ENCODE measurements around the gene AMACR.

DNA sequence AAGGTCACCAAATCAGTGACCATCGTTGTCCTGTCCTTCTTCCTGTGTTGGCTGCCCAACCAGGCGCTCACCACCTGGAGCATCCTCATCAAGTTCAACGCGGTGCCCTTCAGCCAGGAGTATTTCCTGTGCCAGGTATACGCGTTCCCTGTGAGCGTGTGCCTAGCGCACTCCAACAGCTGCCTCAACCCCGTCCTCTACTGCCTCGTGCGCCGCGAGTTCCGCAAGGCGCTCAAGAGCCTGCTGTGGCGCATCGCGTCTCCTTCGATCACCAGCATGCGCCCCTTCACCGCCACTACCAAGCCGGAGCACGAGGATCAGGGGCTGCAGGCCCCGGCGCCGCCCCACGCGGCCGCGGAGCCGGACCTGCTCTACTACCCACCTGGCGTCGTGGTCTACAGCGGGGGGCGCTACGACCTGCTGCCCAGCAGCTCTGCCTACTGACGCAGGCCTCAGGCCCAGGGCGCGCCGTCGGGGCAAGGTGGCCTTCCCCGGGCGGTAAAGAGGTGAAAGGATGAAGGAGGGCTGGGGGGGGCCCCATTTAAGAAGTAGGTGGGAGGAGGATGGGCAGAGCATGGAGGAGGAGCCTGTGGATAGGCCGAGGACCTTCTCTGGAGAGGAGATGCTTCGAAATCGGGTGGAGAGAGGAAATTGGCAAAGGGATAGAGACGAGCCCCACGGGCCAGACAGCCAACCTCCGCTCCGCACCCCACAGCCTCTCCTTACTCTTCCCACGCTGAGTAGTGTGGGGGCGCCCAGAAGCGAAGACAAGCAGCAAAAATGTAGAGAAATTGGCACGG, 69.9 kb downstream of the AMACR start:
- TF ChIP-seq, protein P1, sequence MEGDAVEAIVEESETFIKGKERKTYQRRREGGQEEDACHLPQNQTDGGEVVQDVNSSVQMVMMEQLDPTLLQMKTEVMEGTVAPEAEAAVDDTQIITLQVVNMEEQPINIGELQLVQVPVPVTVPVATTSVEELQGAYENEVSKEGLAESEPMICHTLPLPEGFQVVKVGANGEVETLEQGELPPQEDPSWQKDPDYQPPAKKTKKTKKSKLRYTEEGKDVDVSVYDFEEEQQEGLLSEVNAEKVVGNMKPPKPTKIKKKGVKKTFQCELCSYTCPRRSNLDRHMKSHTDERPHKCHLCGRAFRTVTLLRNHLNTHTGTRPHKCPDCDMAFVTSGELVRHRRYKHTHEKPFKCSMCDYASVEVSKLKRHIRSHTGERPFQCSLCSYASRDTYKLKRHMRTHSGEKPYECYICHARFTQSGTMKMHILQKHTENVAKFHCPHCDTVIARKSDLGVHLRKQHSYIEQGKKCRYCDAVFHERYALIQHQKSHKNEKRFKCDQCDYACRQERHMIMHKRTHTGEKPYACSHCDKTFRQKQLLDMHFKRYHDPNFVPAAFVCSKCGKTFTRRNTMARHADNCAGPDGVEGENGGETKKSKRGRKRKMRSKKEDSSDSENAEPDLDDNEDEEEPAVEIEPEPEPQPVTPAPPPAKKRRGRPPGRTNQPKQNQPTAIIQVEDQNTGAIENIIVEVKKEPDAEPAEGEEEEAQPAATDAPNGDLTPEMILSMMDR (IDR thresholded peaks at IDR 0.05; ENCODE audit: low read length) = no peak
- TF ChIP-seq EZH2 (IDR thresholded peaks at IDR 0.05; ENCODE audit: borderline replicate concordance, low read length) = no peak

Data from OCI-LY1 (cell line).